Endodermal cell (in vitro differentiated cells): ENCODE measurements around the gene KAZN. TPM values are rescaled to one million over a fixed set of nuclear protein-coding genes. Genes with fewer than 3 reads are reported as not detected.

Source experiments
- DNase-seq: peaks from one replicate; pipeline ENCODE4 v3.0.0-alpha.2; 2017
- H3K27ac ChIP-seq: 2 replicates; pipeline ENCODE4 v1.5.1; 2013; ENCODE audit warnings: mild to moderate bottlenecking, low read depth, low read length, moderate library complexity
- H3K27me3 ChIP-seq: 2 replicates; pipeline ENCODE4 v1.6.1; 2013; ENCODE audit warnings: mild to moderate bottlenecking, low read length, moderate library complexity; ENCODE audit not compliant: insufficient read depth, control insufficient read depth, poor library complexity, severe bottlenecking
- H3K36me3 ChIP-seq: 2 replicates; pipeline ENCODE4 v1.7.0; 2013; ENCODE audit warnings: mild to moderate bottlenecking, low read length, moderate library complexity; ENCODE audit not compliant: control insufficient read depth, insufficient read depth
- H3K4me1 ChIP-seq: one replicate; pipeline ENCODE4 v1.7.0; 2013; ENCODE audit warnings: low read length; ENCODE audit not compliant: control insufficient read depth, insufficient read depth
- H3K4me3 ChIP-seq: 2 replicates; pipeline ENCODE4 v1.5.1; 2013; ENCODE audit warnings: mild to moderate bottlenecking, low read length, moderate library complexity
- H3K9ac ChIP-seq: 2 replicates; pipeline ENCODE4 v1.6.1; 2013; ENCODE audit warnings: mild to moderate bottlenecking, low read length, moderate library complexity; ENCODE audit not compliant: poor library complexity, severe bottlenecking; ENCODE audit errors: extremely low read depth
- H3K9me3 ChIP-seq: 2 replicates; pipeline ENCODE4 v1.6.1; 2013; ENCODE audit warnings: mild to moderate bottlenecking, low read length, moderate library complexity; ENCODE audit not compliant: control insufficient read depth
- H3K27ac Mint-ChIP-seq: 2 replicates; pipeline ENCODE4 v1.8.0; 2020; ENCODE audit warnings: mixed read lengths
- H3K27me3 Mint-ChIP-seq: 2 replicates; pipeline ENCODE4 v1.8.0; 2021; ENCODE audit warnings: mild to moderate bottlenecking, mixed read lengths; ENCODE audit not compliant: insufficient read depth
- H3K36me3 Mint-ChIP-seq: 2 replicates; pipeline ENCODE4 v1.8.0; 2020; ENCODE audit warnings: low read depth, mixed read lengths
- H3K4me1 Mint-ChIP-seq: 2 replicates; pipeline ENCODE4 v1.8.0; 2020; ENCODE audit warnings: mixed read lengths
- H3K4me3 Mint-ChIP-seq: 2 replicates; pipeline ENCODE4 v1.8.0; 2020; ENCODE audit warnings: mild to moderate bottlenecking, moderate library complexity, mixed read lengths
- H3K9me3 Mint-ChIP-seq: 2 replicates; pipeline ENCODE4 v1.8.0; 2020; ENCODE audit warnings: mild to moderate bottlenecking, mixed read lengths
- WGBS, 2 experiments: methylation state at CpG; one replicate each; pipeline versions ENCODE4 v1.1.5 to v1.1.7; 2013; ENCODE audit warnings: missing lambda C conversion rate in 2 of 2, mixed read lengths in 1 of 2; ENCODE audit not compliant: insufficient coverage in 1 of 2, insufficient read length in 1 of 2; 5-methylcytosine and 5-hydroxymethylcytosine counted together
- total RNA-seq, 2 donors: library from RNA; stranded (reverse); fragmentation: NEBNext Ultra II Directional in 1 of 2; extraction: Animal tissue kit (Norgen Biotek cat#: 25700) in 1 of 2; gene quantifications; 2 replicates in 1 of 2; 3 replicates in 1 of 2; pipeline ENCODE4 v1.2.1, GENCODE V29; 2021
- TF ChIP-seq, protein P1 (sequence below): fragments of 200-600 bp; sonication (generic); conservative IDR thresholded peaks from 2 replicates; pipeline ENCODE4 v1.5.0; 2021; ENCODE audit warnings: antibody characterized with exemption, mild to moderate bottlenecking

The KAZN gene
- total RNA-seq, 2 donors from 2014 or later, result 12.4 to 13.9 TPM

GRCh38 chr1:14851760-14852159 is 253.3 kb downstream of the KAZN start:
- Histone ChIP-seq H3K4me1 (no peaks in the 10 kb centered on the region), H3K36me3 (no peaks in the 10 kb centered on the region), H3K27ac (no peak overlapping the region), H3K4me3 (no peak overlapping the region), H3K27me3 (no peaks in the 10 kb centered on the region), H3K9me3 (no peaks in the 10 kb centered on the region), H3K9ac (no peak overlapping the region)
- no peaks in the 10 kb centered on the region for H3K9me3 Mint-ChIP-seq
- H3K36me3 Mint-ChIP-seq, result no peaks in the 10 kb centered on the region
- peaks cover 7% of the 10 kb centered on the region for H3K4me1 Mint-ChIP-seq
- H3K4me3 Mint-ChIP-seq, result no peak overlapping the region
- TF ChIP-seq, protein P1, sequence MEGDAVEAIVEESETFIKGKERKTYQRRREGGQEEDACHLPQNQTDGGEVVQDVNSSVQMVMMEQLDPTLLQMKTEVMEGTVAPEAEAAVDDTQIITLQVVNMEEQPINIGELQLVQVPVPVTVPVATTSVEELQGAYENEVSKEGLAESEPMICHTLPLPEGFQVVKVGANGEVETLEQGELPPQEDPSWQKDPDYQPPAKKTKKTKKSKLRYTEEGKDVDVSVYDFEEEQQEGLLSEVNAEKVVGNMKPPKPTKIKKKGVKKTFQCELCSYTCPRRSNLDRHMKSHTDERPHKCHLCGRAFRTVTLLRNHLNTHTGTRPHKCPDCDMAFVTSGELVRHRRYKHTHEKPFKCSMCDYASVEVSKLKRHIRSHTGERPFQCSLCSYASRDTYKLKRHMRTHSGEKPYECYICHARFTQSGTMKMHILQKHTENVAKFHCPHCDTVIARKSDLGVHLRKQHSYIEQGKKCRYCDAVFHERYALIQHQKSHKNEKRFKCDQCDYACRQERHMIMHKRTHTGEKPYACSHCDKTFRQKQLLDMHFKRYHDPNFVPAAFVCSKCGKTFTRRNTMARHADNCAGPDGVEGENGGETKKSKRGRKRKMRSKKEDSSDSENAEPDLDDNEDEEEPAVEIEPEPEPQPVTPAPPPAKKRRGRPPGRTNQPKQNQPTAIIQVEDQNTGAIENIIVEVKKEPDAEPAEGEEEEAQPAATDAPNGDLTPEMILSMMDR, result no peak
- peaks cover 1% of the 10 kb centered on the region for H3K27me3 Mint-ChIP-seq
- no peak for DNase-seq
- H3K27ac Mint-ChIP-seq, result no peak overlapping the region
- 91 to 95% methylated on average over 7 to 9 of the region's 9 CpGs for WGBS, 2 experiments

DNA sequence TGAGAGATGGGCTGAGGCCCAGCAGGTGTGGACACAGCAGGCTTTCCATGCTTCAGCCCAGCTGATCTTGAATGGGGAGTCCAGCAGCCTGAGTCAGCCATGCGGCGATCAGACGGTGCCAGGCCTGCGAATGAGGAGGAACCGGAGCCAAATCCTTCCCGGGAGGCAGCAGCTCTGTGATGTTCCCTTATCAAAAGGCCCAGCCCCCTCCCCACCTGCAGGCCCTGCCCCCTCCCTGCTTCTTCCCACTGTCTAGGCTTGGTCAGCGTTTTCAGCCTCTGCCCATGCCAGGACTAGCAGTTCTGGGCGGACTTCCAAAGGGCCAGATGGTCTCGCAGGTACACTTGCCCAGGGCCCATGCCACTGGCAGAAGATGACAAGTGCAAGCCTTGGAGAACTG is 253.8 kb downstream of the KAZN start:
- Mint-ChIP-seq H3K4me3 (no peak overlapping the region), H3K36me3 (no peaks in the 10 kb centered on the region), H3K9me3 (no peaks in the 10 kb centered on the region), H3K27me3 (peaks cover 1% of the 10 kb centered on the region), H3K27ac (no peak overlapping the region), H3K4me1 (peaks cover 7% of the 10 kb centered on the region)
- Histone ChIP-seq H3K9me3 (no peaks in the 10 kb centered on the region), H3K4me3 (no peak overlapping the region), H3K36me3 (no peaks in the 10 kb centered on the region), H3K27me3 (no peaks in the 10 kb centered on the region), H3K27ac (no peak overlapping the region), H3K4me1 (no peaks in the 10 kb centered on the region), H3K9ac (no peak overlapping the region)
- no peak for DNase-seq
- WGBS, 2 experiments, result 87 to 93% methylated on average over 7 to 9 of the region's 9 CpGs
- TF ChIP-seq, protein P1, result no peak

- WGBS, 2 experiments, result 84 to 91% methylated on average over 3 to 5 of the region's 5 CpGs
- TF ChIP-seq, protein P1, result no peak
- H3K9ac ChIP-seq, result no peak overlapping the region
- Mint-ChIP-seq H3K27me3 (peaks cover 1% of the 10 kb centered on the region), H3K36me3 (no peaks in the 10 kb centered on the region), H3K9me3 (no peaks in the 10 kb centered on the region), H3K4me1 (peaks cover 7% of the 10 kb centered on the region), H3K4me3 (no peak overlapping the region), H3K27ac (no peak overlapping the region)
- no peaks in the 10 kb centered on the region for H3K4me1 ChIP-seq
- no peak overlapping the region for H3K27ac ChIP-seq
- no peak for DNase-seq
- no peaks in the 10 kb centered on the region for H3K36me3 ChIP-seq
- H3K9me3 ChIP-seq, result no peaks in the 10 kb centered on the region
- H3K27me3 ChIP-seq, result no peaks in the 10 kb centered on the region
- H3K4me3 ChIP-seq, result no peak overlapping the region
These were observed 255.0 kb downstream of the KAZN start for GRCh38 chr1:14853518-14853917.
